ENCODE results near the gene C16orf92. TPM values are rescaled to one million over a fixed set of nuclear protein-coding genes. Genes with fewer than 3 reads are reported as not detected.

The C16orf92 gene
- total and polyA plus RNA-seq, 2 of the 8 experiments (the other 6 are each of a cell fraction or from before 2014, with no cell fraction given), result not detected

DNA sequence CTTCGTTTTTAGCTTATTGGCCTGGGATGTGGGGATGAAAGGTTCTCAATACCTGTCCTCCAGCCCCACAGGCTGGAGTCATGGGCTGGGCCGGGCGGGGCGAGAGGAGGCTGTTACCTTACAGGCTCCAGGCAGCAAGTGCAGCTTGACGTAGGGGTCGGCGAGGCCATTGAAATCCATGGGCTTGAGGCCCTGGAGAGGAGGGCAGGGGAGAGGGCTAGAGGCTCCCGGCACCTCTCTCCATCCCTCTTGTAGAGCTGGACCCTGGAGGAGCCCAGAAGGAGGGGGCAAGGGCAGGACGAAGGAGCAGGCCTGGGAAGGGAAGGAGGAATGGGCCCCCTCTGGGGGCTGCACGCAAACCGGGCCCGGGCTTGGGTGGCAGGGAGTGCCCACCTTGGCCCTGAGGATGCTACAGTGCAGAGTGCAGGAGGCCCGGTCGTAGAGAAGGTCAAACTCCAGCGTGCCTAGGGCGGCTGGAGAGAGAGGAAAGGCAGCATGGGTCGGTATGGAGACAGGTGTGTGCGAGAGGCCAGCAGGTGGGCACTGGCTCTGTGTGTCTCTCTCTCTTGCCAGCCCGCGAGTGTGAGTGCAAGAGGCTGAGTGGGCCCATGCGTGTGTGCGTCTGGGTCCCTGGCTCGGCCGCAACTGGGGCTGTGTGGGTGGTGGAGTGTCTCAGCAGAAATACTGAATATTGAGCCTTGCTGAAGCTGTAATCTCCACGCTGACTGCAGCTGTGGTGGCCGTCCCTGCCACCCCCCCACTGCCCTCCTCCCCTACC lies 13.7 kb upstream of the C16orf92 start:
- Histone ChIP-seq H3K79me2 (ENCODE audit: control insufficient read depth in 1 of 2, insufficient read depth in 2 of 2, low read length in 2 of 2) (no peaks in the 10 kb centered on the region), H2AK5ac (ENCODE audit: low read depth, low read length) (0 out of 2 replicates have a peak overlapping the region, but pooled peaks have one; percentile 13), H3K27ac (ENCODE audit: low read depth, low read length) (no peak overlapping the region), H3K9ac (replicated peaks in 1 of 4; ENCODE audit: extremely low read depth in 1 of 4, low read depth in 3 of 4, low read length in 3 of 4) (no peak overlapping the region; a peak in 2 of 7 replicates), H3K4me2 (ENCODE audit: insufficient read depth in 1 of 2, low read depth in 2 of 2, low read length in 2 of 2) (no peak overlapping the region; a peak in 1 of 4 replicates), H2BK20ac (ENCODE audit: low read length) (no peak overlapping the region), H3K9me3 (ENCODE audit: insufficient read depth in 2 of 2, low read depth in 1 of 2, low read length in 1 of 2) (no peaks in the 10 kb centered on the region), H2BK120ac (replicated peaks; ENCODE audit: low read depth, low read length) (no peak overlapping the region), H3K36me3 (ENCODE audit: control insufficient read depth in 2 of 4, insufficient read depth in 4 of 4, low read length in 3 of 4) (peaks cover 0 to 4% (median 0%) of the 10 kb centered on the region in 4 experiments; a peak in 1 of 8 replicates), H4K20me1 (replicated peaks in 1 of 2; ENCODE audit: control insufficient read depth in 1 of 2, insufficient read depth in 2 of 2, low read length in 2 of 2) (peaks cover 3 to 7% of the 10 kb centered on the region in 2 experiments), H3K23ac (ENCODE audit: insufficient read length) (no peak overlapping the region), H3K4ac (replicated peaks; ENCODE audit: insufficient read length, low read depth, low read length) (no peak overlapping the region), H3K4me3 (ENCODE audit: extremely low read depth in 1 of 4, insufficient read depth in 2 of 4, low read depth in 3 of 4, low read length in 4 of 4) (no peak overlapping the region), H4K91ac (replicated peaks; ENCODE audit: insufficient read length, low read length) (peak overlapping the region; percentile 2), H3K27me3 (replicated peaks in 1 of 4; ENCODE audit: control insufficient read depth in 3 of 4, extremely low read depth in 1 of 4, insufficient read depth in 3 of 4, low read length in 3 of 4) (peaks cover 0 to 23% (median 13%) of the 10 kb centered on the region in 4 experiments; a peak in 5 of 7 replicates), H2BK12ac (ENCODE audit: low read depth, low read length) (0 out of 2 replicates have a peak overlapping the region, but pooled peaks have one; percentile 9), H3K4me1 (replicated peaks in 1 of 4; ENCODE audit: control insufficient read depth in 3 of 4, insufficient read depth in 4 of 4, low read length in 3 of 4) (peaks cover 0 to 21% (median 13%) of the 10 kb centered on the region in 4 experiments; a peak in 6 of 7 replicates), H2BK5ac (ENCODE audit: low read depth, low read length) (no peak overlapping the region), H2AFZ (ENCODE audit: low read length) (no peak overlapping the region), H3K79me1 (ENCODE audit: low read depth, low read length) (no peaks in the 10 kb centered on the region), H3K14ac (ENCODE audit: insufficient read length) (no peak overlapping the region), H4K5ac (ENCODE audit: insufficient read length, low read depth, low read length) (no peak overlapping the region), H2BK15ac (ENCODE audit: low read length) (no peak overlapping the region), H3K56ac (replicated peaks; ENCODE audit: insufficient read length, low read depth, low read length) (no peak overlapping the region), H4K8ac (ENCODE audit: extremely low read depth, insufficient read depth, low read length) (peak overlapping the region; percentile 35; the same call in 1 of the 2 replicates), H3K23me2 (ENCODE audit: low read depth, low read length) (peaks cover 16% of the 10 kb centered on the region), H3K18ac (ENCODE audit: extremely low read depth, low read length) (no peak overlapping the region; the same call in 1 of the 2 replicates)
- DNase-seq (ENCODE audit: low read depth in 1 of 2, low spot score in 2 of 2) (no peak), FAIRE-seq (no peak)
- ChIA-PET POLR2A (ENCODE audit: partially characterized antibody) (interaction anchor here (0.5 to 2.2 kb wide), 11 partner anchors 8 to 224 kb away, joined by 3 to 5 read pairs (median 3); partner anchors contain the start of genes HIRIP3, TAOK2 and TBX6), CTCF (ENCODE audit: partially characterized antibody) (interaction anchor here (0.8 to 3.1 kb wide), 9 partner anchors 8 to 144 kb away, joined by 3 to 15 read pairs (median 4); partner anchors contain the start of genes C16orf92 and INO80E)
- 71% methylated on average over 17 of the region's 26 CpGs; no CpG with 5 or more reads in 1 of the 2 experiments for WGBS, 2 experiments (ENCODE audit: extremely low coverage in 1 of 2, insufficient coverage in 1 of 2, insufficient read length in 1 of 2, insufficient replicate concordance in 2 of 2, low coverage in 1 of 2, low lambda C conversion rate in 2 of 2, missing lambda C conversion rate in 1 of 2)
- TF ChIP-seq CBX5 (IDR thresholded peaks at IDR 0.05; ENCODE audit: low read depth, low read length) (no peak), MAFK (IDR thresholded peaks at IDR 0.05; ENCODE audit: low read depth, low read length) (no peak), POLR2AphosphoS5 (IDR thresholded peaks at IDR 0.05; ENCODE audit: low read depth, low read length) (no peak), EP300 (IDR thresholded peaks at IDR 0.05; ENCODE audit: borderline replicate concordance in 1 of 2, low read depth in 2 of 2, low read length in 2 of 2) (no peak), BACH1 (IDR thresholded peaks at IDR 0.05; ENCODE audit: low read length) (no peak), FOSL1 (IDR thresholded peaks at IDR 0.05; ENCODE audit: insufficient read depth, low read depth, low read length) (no peak), HDAC6 (IDR thresholded peaks at IDR 0.05; ENCODE audit: low read depth, low read length) (no peak), SUZ12 (IDR thresholded peaks at IDR 0.05; ENCODE audit: low read length) (no peak), KDM5A (IDR thresholded peaks at IDR 0.05; ENCODE audit: low read length) (no peak)
- TF ChIP-seq, protein P1, sequence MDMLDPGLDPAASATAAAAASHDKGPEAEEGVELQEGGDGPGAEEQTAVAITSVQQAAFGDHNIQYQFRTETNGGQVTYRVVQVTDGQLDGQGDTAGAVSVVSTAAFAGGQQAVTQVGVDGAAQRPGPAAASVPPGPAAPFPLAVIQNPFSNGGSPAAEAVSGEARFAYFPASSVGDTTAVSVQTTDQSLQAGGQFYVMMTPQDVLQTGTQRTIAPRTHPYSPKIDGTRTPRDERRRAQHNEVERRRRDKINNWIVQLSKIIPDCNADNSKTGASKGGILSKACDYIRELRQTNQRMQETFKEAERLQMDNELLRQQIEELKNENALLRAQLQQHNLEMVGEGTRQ (IDR thresholded peaks at IDR 0.05; ENCODE audit: low read length), result no peak

Data from H1 (cell line).